Right cardiac atrium (tissue), 5 donors: ENCODE data around the gene DNMT3L. TPM values are rescaled to one million over a fixed set of nuclear protein-coding genes. Genes with fewer than 3 reads are reported as not detected.

Experiments
- ATAC-seq, 2 donors: fragments of 200-7000 bp; cut with Tn5 transposase; one replicate each; pipeline versions ENCODE4 v1.8.0 to v1.9.1; 2020; ENCODE audit warnings: moderate library complexity in 2 of 2, mild to moderate bottlenecking in 1 of 2
- DNase-seq, 3 donors: peaks; one replicate each; pipeline ENCODE4 v3.0.0-alpha.2; 2020
- H3K27ac ChIP-seq: one replicate; pipeline ENCODE4 v1.5.1; 2013; ENCODE audit warnings: mild to moderate bottlenecking, low read length, control low read depth, moderate library complexity
- H3K27me3 ChIP-seq: one replicate; pipeline ENCODE4 v1.6.1; 2013; ENCODE audit not compliant: control insufficient read depth, insufficient read depth
- H3K4me1 ChIP-seq: one replicate; pipeline ENCODE4 v1.6.1; 2013; ENCODE audit warnings: low read length; ENCODE audit not compliant: control insufficient read depth, insufficient read depth
- H3K4me3 ChIP-seq: one replicate; pipeline ENCODE4 v1.5.1; 2013; ENCODE audit warnings: low read length, control low read depth
- H3K9me3 ChIP-seq: one replicate; pipeline ENCODE4 v1.6.1; 2013; ENCODE audit warnings: low read length; ENCODE audit not compliant: control insufficient read depth
- WGBS: extraction: QIAGEN DNeasy Blood & Tissue Kit; methylation state at CpG from one replicate; pipeline ENCODE4 v1.1.7; 2013; 5-methylcytosine and 5-hydroxymethylcytosine counted together
- intact Hi-C, 4 donors: fragments of 100-400 bp; cut with DNase I; formaldehyde crosslinking; loops; one replicate each; pipeline versions ENCODE4 v1.11.0 to v1.14.0; 2022 to 2023
- polyA plus RNA-seq: library from polyadenylated mRNA; stranded (reverse); fragments of 200-250 nt; gene quantifications from one replicate; pipeline ENCODE4 v1.2.3, GENCODE V29; 2013
- total RNA-seq, 4 donors: library from RNA; stranded (reverse); fragmentation: NEBNext Ultra II Directional; extraction: Animal tissue kit (Norgen Biotek cat#: 25700); gene quantifications; one replicate each; pipeline ENCODE4 v1.2.1, GENCODE V29; 2021
- donor health status: healthy with polysubstance abuse.
- donor health status: DM: no; HTN: yes; CAD: no.
- donor health status: DM: no; HTN: no; CAD: no.
- donor health status: DM: no; HTN: yes; CAD: no; lungs with severe emphysema.
- donor health status: DM: yes; HTN: yes; CAD: no.

Gene DNMT3L
- total and polyA plus RNA-seq, 5 donors, result not detected

GRCh38 chr21:44293551-44294231, 32.0 kb upstream of the DNMT3L start:
- ATAC-seq (no peak), DNase-seq (peak; percentile 15 to 59 (median 47))
- WGBS, result 91% methylated on average over 33 of the region's 33 CpGs
- Histone ChIP-seq H3K27me3 (no peaks in the 10 kb centered on the region), H3K9me3 (no peaks in the 10 kb centered on the region), H3K4me1 (no peaks in the 10 kb centered on the region), H3K4me3 (no peak overlapping the region), H3K27ac (no peak overlapping the region)
- intact Hi-C loops, result no loop called here

GRCh38 chr21:44292812-44293195, 31.1 kb upstream of the DNMT3L start:
- WGBS, result 83% methylated on average over 15 of the region's 15 CpGs
- Histone ChIP-seq H3K4me1 (no peaks in the 10 kb centered on the region), H3K9me3 (no peaks in the 10 kb centered on the region), H3K27me3 (no peaks in the 10 kb centered on the region), H3K27ac (no peak overlapping the region), H3K4me3 (no peak overlapping the region)
- DNase-seq (peak; percentile 16 to 58 (median 42)), ATAC-seq (no peak)
- intact Hi-C loops, result no loop called here

- Histone ChIP-seq H3K4me1 (no peaks in the 10 kb centered on the region), H3K4me3 (no peak overlapping the region), H3K27me3 (no peaks in the 10 kb centered on the region), H3K9me3 (no peaks in the 10 kb centered on the region), H3K27ac (no peak overlapping the region)
- no peak for ATAC-seq
- peak; percentile 31 to 70 (median 54) for DNase-seq
- intact Hi-C loops, result no loop called here
- WGBS, result 59% methylated on average over 25 of the region's 25 CpGs
Observed at GRCh38 chr21:44291936-44292811, 30.5 kb upstream of the DNMT3L start.

- H3K9me3 ChIP-seq, result no peaks in the 10 kb centered on the region
- no peaks in the 10 kb centered on the region for H3K27me3 ChIP-seq
- intact Hi-C loops, result no loop called here
- no peak for ATAC-seq
- no peak overlapping the region for H3K4me3 ChIP-seq
- DNase-seq, result peak; percentile 13 to 54 (median 43)
- no peak overlapping the region for H3K27ac ChIP-seq
- no peaks in the 10 kb centered on the region for H3K4me1 ChIP-seq
- WGBS, result 84% methylated on average over 33 of the region's 33 CpGs
Observed at GRCh38 chr21:44291078-44291935, 29.6 kb upstream of the DNMT3L start.

- H3K4me3 ChIP-seq, result no peak overlapping the region
- peak in 2 of 3 donors; percentile 41 to 45 for DNase-seq
- intact Hi-C loops, result no loop called here
- no peak for ATAC-seq
- no peak overlapping the region for H3K27ac ChIP-seq
- H3K9me3 ChIP-seq, result no peaks in the 10 kb centered on the region
- no peaks in the 10 kb centered on the region for H3K27me3 ChIP-seq
- H3K4me1 ChIP-seq, result no peaks in the 10 kb centered on the region
- WGBS, result 83% methylated on average over 16 of the region's 16 CpGs
Observed at GRCh38 chr21:44290327-44291077, 28.8 kb upstream of the DNMT3L start.

- ATAC-seq, result no peak
- Histone ChIP-seq H3K27me3 (no peaks in the 10 kb centered on the region), H3K9me3 (no peaks in the 10 kb centered on the region), H3K27ac (no peak overlapping the region), H3K4me1 (no peaks in the 10 kb centered on the region), H3K4me3 (no peak overlapping the region)
- WGBS, result 81% methylated on average over 24 of the region's 24 CpGs
- intact Hi-C loops, result no loop called here
- peak in 2 of 3 donors; percentile 36 to 52 for DNase-seq
Observed at GRCh38 chr21:44289381-44290010, 27.8 kb upstream of the DNMT3L start.

GRCh38 chr21:44288251-44289110, 26.8 kb upstream of the DNMT3L start:
- H3K4me1 ChIP-seq, result no peaks in the 10 kb centered on the region
- WGBS, result 88% methylated on average over 23 of the region's 23 CpGs
- DNase-seq (peak; percentile 8 to 52 (median 20)), ATAC-seq (no peak)
- H3K4me3 ChIP-seq, result no peak overlapping the region
- no peak overlapping the region for H3K27ac ChIP-seq
- intact Hi-C loops, result no loop called here
- H3K27me3 ChIP-seq, result no peaks in the 10 kb centered on the region
- no peaks in the 10 kb centered on the region for H3K9me3 ChIP-seq

GRCh38 chr21:44286716-44287632, 25.3 kb upstream of the DNMT3L start:
- intact Hi-C loops, result no loop called here
- H3K27ac ChIP-seq, result no peak overlapping the region
- ATAC-seq (no peak), DNase-seq (peak; percentile 11 to 62 (median 37))
- H3K27me3 ChIP-seq, result no peaks in the 10 kb centered on the region
- no peaks in the 10 kb centered on the region for H3K4me1 ChIP-seq
- H3K4me3 ChIP-seq, result no peak overlapping the region
- H3K9me3 ChIP-seq, result no peaks in the 10 kb centered on the region
- 67% methylated on average over 31 of the region's 31 CpGs for WGBS
